ENCODE results near the gene SLC22A6. TPM values are rescaled to one million over a fixed set of nuclear protein-coding genes. Genes with fewer than 3 reads are reported as not detected.

Gene SLC22A6
- total RNA-seq, 1 experiment from 2014 or later = not detected

- TF ChIP-seq CDX4 (CRISPR knock-in tag; IDR thresholded peaks at IDR 0.05; ENCODE audit: borderline replicate concordance) = no peak
These were observed 23.7 kb downstream of the SLC22A6 start (continued) for GRCh38 chr11:62961017-62961570.

- ChIA-PET CTCF (interaction anchor here (0.6 to 3.7 kb wide), 4 partner anchors 16 to 76 kb away, joined by 3 to 19 read pairs (median 8); no protein-coding TSS in a partner anchor), POLR2A (no interaction called here)
- peaks cover 8% of the 10 kb centered on the region for H3K4me1 Mint-ChIP-seq
- no peak overlapping the region for H3K27ac Mint-ChIP-seq
- H3K9me3 Mint-ChIP-seq = no peaks in the 10 kb centered on the region
- H3K36me3 Mint-ChIP-seq = no peaks in the 10 kb centered on the region
- no peak overlapping the region for H3K4me3 Mint-ChIP-seq
- DNase-seq (ENCODE audit: low spot score) (no peak), ATAC-seq (no peak)
- H3K27me3 Mint-ChIP-seq (ENCODE audit: low read depth) = no peaks in the 10 kb centered on the region; the same call in none of the 2 replicates
- TF ChIP-seq NR2C2 (CRISPR knock-in tag; IDR thresholded peaks at IDR 0.05) (no peak), E2F4 (CRISPR knock-in tag; IDR thresholded peaks at IDR 0.05; ENCODE audit: borderline replicate concordance, low read depth) (no peak), ZNF281 (CRISPR knock-in tag; IDR thresholded peaks at IDR 0.05) (no peak), KAT7 (CRISPR knock-in tag; IDR thresholded peaks at IDR 0.05; ENCODE audit: borderline replicate concordance) (no peak), RELA (CRISPR knock-in tag; IDR thresholded peaks at IDR 0.05; ENCODE audit: borderline replicate concordance) (no peak), PRDM15 (CRISPR knock-in tag; IDR thresholded peaks at IDR 0.05) (no peak), GTF2I (CRISPR knock-in tag; conservative IDR thresholded peaks at IDR 0.05) (no peak), NFE2L1 (CRISPR knock-in tag; IDR thresholded peaks at IDR 0.05) (no peak), CREM (CRISPR knock-in tag; IDR thresholded peaks at IDR 0.05) (no peak), TEAD1 (CRISPR knock-in tag; IDR thresholded peaks at IDR 0.05) (no peak), ZNF138 (CRISPR knock-in tag; conservative IDR thresholded peaks at IDR 0.05) (no peak), GRHL2 (CRISPR knock-in tag; IDR thresholded peaks at IDR 0.05; ENCODE audit: insufficient replicate concordance, severe bottlenecking) (no peak), FOXP4 (CRISPR knock-in tag; IDR thresholded peaks at IDR 0.05) (no peak), ZMAT4 (CRISPR knock-in tag; IDR thresholded peaks at IDR 0.05) (no peak), CTCF (IDR thresholded peaks at IDR 0.05) (no peak), SOX15 (CRISPR knock-in tag; IDR thresholded peaks at IDR 0.05) (no peak), ARID4B (CRISPR knock-in tag; IDR thresholded peaks at IDR 0.05; ENCODE audit: borderline replicate concordance) (no peak)
These were observed 25.3 kb downstream of the SLC22A6 start for GRCh38 chr11:62959422-62959980.
